PC-3 (cell line): ENCODE results near the gene SMAD1.

Source experiments
- CTCF ChIP-seq: fragments of 300-600 bp; sonication (generic); conservative IDR thresholded peaks from 2 replicates; pipeline ENCODE4 v1.5.1; 2017; ENCODE audit warnings: antibody characterized with exemption, low read depth, mild to moderate bottlenecking, low read length
- EZH2 ChIP-seq: fragments of 300-600 bp; sonication (generic); IDR thresholded peaks from one replicate; pipeline ENCODE4 v1.6.1; 2017; ENCODE audit warnings: antibody characterized with exemption, mild to moderate bottlenecking, low read length; ENCODE audit not compliant: unreplicated experiment
- EZH2phosphoT487 ChIP-seq: fragments of 300-600 bp; sonication (generic); IDR thresholded peaks from 2 replicates; pipeline ENCODE4 v1.6.1; 2018; ENCODE audit warnings: mild to moderate bottlenecking, antibody characterized with exemption, low read length, borderline replicate concordance

GRCh38 chr4:145436114-145436513 lies 45.5 kb upstream of the SMAD1 start:
- TF ChIP-seq EZH2phosphoT487 = no peak
- no peak for TF ChIP-seq CTCF
- TF ChIP-seq EZH2 = no peak
